ENCODE measurements around the gene SEPTIN12.
"Not testable (repeated sequence)": the region's sequence is repeated elsewhere in the genome, so short reads cannot be mapped to it uniquely, and the experiment has no call there.

SEPTIN12 gene

DNA sequence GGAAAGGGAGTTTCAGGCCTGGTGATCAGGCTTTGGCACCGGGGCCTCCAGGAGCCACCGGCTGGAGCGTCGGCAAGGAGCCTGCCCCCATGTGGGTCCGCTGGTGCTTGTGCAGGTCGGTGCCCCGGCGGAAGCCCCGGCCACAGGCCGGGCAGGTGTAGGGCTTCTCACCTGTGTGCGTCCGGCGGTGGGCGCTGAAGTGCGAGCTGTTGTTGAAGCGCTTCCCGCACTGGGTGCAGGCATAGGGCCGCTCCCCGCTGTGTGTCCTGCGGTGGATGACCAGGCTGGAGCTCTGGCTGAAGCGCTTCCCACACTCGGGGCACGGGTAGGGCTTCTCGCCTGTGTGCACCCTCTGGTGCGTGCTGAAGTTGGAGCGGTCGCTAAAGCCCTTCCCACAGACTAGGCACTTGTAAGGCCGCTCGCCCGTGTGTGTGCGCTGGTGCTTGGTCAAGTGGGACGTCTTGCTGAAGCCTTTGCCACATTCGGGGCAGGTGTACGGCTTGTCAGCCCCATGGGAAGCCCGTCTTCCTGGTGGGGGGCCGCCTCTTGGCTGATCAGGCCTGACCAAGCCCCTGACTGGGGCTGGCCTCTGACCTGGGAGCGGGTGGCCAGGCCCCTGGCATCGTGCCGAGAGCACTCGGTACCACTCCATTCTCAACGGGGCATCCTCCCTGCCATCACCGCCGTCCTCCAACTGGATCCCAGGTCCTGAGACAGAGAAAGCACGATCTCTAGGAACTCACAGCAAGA lies 35.6 kb downstream of the SEPTIN12 start:
- no peak for DNase-seq

- no peak for DNase-seq
Observed at GRCh38 chr16:4750896-4751295, 37.2 kb downstream of the SEPTIN12 start.

DNA sequence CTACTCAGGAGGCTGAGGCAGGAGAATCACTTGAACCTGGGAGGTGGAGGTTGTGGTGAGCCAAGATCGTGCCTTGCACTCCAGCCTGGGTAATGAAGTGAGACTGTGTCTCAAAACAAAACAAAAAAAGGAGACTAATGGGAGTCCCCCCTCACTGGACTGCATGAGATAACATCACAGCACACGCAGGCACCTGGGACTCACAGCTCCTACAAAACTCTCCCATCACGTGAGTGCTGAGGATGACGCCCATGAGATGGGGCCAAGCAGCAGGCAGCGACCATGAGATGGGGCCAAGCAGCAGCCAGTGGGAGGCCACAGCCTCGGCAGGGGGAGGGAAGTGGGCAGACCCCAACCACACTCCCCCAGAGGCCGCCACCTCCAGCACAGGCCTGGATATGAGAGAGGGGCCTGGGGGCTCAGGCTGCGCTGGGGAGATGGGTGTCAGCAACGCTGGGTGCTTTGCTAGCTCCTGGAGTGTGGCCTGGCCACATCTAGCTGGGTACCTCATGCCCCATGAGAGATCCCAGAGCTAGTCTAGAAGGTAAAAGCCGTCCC lies 38.4 kb downstream of the SEPTIN12 start:
- no peak for DNase-seq

- no peak for DNase-seq
Observed at GRCh38 chr16:4748682-4749411, 39.3 kb downstream of the SEPTIN12 start.

DNA sequence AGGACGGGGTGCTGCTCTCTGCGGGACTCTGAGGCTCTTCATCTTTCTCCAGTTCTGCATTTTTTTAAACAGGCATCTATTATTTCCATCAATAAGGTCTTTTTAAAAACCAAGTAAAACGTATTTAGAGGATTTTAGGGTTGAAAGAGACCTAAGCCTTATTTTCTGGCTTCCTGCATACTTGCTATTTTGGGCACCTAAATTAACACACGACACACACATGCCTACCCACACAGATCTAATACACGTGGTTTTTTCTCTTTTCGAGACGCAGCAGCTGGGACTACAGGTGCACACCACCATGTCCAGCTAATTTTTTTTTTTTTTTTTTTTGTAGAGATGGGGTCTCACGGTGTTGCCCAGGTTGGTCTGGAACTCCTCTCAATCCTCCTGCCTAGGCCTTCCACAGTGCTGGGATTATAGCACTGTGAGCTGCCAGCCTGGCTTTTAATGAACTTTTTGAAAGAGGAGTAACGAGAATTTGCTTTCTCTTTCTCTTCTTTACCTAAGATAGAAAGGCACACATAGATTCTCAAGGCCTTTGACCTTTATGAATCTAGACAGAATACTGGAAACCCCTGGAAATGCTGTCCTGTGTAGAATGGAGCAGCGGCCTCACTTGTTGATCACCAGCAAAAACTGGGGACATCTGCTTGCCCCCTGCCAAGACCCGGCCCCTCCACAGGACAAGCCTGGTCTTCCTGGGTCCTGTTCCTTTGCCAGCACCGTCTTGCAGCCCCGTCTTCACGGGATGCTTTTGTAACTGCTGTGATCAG lies 40.1 kb downstream of the SEPTIN12 start:
- no peak for DNase-seq

DNA sequence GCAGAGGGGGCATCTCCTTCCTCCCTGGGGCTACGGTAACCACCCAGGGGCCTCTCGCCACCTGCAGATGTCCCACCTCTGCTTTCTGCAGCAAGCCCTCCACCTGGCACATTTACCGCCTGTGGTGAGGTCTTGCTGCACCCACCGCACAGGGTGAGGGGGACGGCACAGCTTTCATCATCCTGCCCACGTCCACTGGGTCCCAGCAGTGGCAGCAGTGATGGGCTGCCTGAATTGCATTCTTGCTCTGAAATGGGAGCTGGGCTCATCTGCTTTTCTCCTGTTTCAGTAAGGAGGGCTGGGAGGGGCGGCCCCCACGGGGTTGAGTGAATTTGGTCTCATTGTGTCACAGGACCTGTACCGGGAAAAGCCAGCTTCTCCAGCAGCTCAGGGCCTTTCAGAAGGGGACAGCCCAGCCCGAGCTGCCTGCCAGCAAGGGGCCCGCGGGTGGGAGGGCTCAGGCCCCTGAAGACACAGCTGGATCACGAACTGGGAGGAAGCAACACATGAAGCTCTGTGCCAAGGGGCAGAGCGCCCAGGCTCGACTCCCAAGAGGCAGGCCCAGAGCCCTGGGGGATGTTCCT lies 41.1 kb downstream of the SEPTIN12 start:
- DNase-seq = no peak

GRCh38 chr16:4746215-4746614 lies 41.9 kb downstream of the SEPTIN12 start:
- no peak for DNase-seq

- DNase-seq = no peak
Observed at GRCh38 chr16:4745274-4745569, 42.9 kb downstream of the SEPTIN12 start.

DNA sequence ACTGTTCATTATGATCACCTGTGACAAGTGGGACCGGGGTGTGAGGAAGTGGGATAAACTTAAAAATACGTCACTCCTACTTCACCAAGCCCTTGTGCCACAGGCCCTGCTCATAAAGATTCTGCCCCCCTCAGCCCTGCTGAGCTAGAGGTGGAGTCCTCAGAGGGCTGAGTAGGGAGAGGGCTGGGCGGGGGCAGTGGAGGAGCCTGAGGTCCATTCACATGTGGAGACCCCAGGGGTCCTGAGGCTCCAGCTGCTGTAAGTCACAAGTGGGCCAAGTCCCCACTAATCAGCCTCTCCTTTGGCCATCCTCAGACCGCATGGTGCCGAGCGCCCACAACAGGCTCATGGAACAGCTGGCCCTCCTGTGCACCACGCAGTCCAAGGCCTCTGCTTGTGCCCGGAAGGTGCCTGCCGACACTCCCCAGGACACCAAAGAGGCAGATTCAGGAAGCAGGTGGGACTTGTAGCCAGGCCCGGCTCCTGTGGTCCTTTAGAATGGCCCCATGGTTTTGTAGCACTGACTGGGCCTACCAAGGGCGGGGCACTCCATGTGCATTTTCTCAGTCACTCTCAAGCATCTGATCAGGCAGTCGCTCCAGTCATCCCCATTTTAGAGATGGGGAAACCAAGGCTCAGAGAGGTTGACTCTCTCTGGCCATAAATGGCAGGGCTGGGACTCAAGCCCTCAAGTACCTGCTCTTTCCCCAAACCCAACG lies 43.4 kb downstream of the SEPTIN12 start:
- DNase-seq = no peak

DNA sequence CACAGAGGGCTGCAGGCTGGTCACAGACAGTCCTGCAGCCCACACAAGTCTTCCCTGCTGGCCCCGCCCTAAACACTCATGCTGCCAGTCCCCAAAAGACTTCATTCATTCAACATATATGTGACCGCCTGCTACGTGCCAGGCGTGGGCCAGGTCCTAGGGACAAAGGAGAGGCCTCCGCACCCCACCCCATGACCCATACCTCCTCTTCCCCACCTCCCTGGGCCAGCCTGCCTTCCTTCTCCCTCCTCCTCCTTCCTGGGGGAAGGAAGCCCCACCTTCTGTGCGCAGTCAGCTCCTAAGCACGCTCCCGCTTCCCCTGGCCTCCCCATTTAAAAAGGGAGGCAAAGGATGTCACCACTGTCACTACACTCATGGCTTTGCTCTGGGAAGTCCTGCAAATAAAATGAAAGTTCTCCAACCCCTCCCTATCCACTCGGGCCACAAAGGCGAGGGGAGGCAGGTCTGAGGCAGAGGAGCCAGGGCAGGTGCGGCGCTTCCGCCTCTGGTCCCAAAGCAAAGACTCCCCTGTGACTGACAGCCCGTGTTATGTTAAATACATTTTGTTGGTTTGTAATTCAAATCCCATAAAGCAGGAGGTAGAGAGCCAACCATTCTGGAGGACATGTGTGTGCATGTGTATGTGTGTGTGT lies 44.8 kb downstream of the SEPTIN12 start:
- DNase-seq = no peak

DNA sequence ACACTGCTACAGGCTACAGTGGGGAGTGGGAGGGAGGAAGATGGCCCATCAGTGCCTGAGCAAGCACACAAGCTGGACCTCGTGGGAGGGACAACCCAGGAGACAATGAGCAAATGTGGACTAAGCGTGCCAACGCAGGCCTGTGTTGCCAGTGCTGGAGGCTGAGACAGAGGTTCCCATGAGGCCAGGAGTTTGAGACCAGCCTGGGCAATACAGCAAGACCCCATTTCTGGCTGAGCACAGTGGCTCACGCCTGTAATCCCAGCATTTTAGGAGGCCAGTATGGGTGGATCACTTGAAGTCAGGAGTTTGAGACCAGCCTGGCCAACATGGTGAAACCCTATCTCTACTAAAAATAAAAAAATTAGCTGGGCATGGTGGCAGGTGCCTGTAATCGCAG lies 49.8 kb downstream of the SEPTIN12 start:
- not testable (repeated sequence) for DNase-seq

- DNase-seq = peak; percentile 67
Observed at GRCh38 chr16:4737545-4737944, 50.6 kb downstream of the SEPTIN12 start.

DNA sequence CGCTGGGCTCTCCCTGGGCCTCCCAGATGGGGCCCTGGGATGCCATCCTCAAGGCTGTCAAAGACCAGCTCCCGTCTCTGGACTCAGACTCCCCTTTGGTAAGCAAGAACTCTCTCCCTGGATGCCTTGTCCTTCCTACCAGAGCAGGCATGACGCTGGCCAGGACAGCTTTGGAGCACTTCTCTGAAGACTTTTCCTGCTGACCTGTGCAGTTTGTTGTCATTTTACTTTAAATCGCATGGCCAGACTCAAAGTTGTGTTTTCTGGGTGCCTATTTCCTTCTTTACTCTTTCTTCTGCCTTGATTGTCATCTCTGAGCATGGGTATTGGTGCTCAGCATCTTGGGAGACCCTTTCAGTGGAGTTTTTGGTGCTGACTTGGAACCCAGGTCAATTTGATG lies 51.6 kb downstream of the SEPTIN12 start:
- DNase-seq = no peak

GRCh38 chr16:4734730-4735535 lies 53.2 kb downstream of the SEPTIN12 start:
- peak; percentile 94 for DNase-seq

GRCh38 chr16:4734063-4734729 lies 53.9 kb downstream of the SEPTIN12 start, which contains the start of the genes ANKS3 and DNAAF8:
TSS of gene ANKS3 (minus strand) at chr16:4734271. CDS start at chr16:4730149, 4,122 bp downstream.
TSS of gene DNAAF8 (plus strand) at chr16:4734537. CDS start at chr16:4736515, 1,978 bp downstream.
- peak; percentile 99 for DNase-seq

- no peak for DNase-seq
Observed at GRCh38 chr16:4733747-4734062, 54.4 kb downstream of the SEPTIN12 start.

DNA sequence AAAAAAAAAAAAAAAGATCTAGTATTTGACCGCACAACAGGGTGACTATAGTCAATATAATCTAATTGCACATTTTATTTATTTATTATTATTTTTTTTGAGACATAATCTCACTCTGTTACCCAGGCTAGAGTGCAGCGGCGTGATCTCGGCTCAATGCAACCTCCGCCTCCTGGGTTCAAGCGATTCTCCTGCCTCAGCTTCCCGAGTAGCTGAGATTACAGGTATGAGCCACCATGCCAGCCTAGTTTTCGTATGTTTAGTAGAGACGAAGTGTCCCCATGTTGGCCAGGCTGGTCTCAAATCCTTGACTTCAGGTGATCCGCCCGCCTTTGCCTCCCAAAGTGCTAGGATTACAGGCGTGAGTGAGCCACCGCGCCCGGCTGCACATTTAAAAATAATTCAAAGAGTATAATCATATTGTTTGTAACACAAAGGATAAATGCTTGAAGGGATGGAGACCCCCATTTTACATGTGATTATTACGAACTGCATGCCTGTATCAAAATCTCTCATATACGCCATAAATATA lies 54.9 kb downstream of the SEPTIN12 start:
- no peak for DNase-seq

DNA sequence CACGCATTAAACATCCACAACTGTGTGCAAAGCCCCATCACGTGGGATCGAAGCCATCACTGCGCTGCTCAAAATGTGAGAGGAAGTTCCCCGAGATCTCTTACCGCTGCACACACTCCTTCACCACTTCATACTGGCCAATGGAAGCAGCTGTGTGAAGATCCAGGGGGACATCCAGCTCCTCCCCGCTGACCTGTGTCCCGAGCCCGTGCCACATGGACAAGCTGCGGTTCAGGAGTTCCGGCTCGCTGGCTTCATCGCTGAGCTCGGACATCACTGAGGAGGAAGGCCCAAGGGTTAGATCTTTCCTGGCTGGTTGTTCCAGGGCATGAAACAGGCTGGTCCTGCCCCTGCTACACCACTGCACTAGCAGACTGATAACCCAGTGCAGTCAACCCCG lies 58.3 kb downstream of the SEPTIN12 start:
- no peak for DNase-seq

- DNase-seq = no peak
Observed at GRCh38 chr16:4728676-4729075, 59.5 kb downstream of the SEPTIN12 start.
